Heart left ventricle (tissue), 13 donors: ENCODE results near the gene USP17L27.
"Not testable (repeated sequence)": the region's sequence is repeated elsewhere in the genome, so short reads cannot be mapped to it uniquely, and the experiment has no call there.

Experiments used
- CTCF ChIP-seq, 12 donors: fragments of 200-600 bp; sonication (generic) in 4 of 12; IDR thresholded peaks; one replicate each; pipeline versions ENCODE4 v1.5.0 to v1.8.0; 2018 to 2022; ENCODE audit warnings: antibody characterized with exemption in 12 of 12, mild to moderate bottlenecking in 5 of 12
- POLR2A ChIP-seq, 2 donors: fragments of 450-650 bp; IDR thresholded peaks; one replicate each; pipeline ENCODE4 v1.6.1; 2017; ENCODE audit warnings: antibody characterized with exemption in 2 of 2, mild to moderate bottlenecking in 2 of 2, moderate library complexity in 2 of 2
- donor health status: ischemic (EF 13 %, LVEDD 7.1; RV severe dilation, severe dysfunction).
- donor health status: DM: no; HTN: yes; CAD: no.
- donor health status: DM: no; HTN: no; CAD: no.
- donor health status: ischemic (EF 25% LVEDD 6.9; RV normal size, moderate dysfunction).
- donor health status: ischemic (EF 25% LVEDD 5.7; RV mildly dilated, moderate dysfunction).
- donor health status: ischemic (EF 35%, LVEDD 5.7; RV mildly dilated, moderate dysfunction).
- donor health status: nonischemic (EF 11% LVEDD 7.7; RV severe dilation, severe dysfunction).
- donor health status: DM: yes; HTN: yes; CAD: no.
- donor health status: PGD.
- donor health status: ischemic (EF 29% LVEDD 5.4; RV normal size, mild dysfunction).
- donor health status: nonischemic (EF 23%, LVEDD 6.1; RV moderate dilation, normal function).

- TF ChIP-seq CTCF, POLR2A (IDR thresholded peaks at IDR 0.05): not testable (repeated sequence)
Measured at GRCh38 chr4:9334358-9334757, 9.6 kb upstream of the USP17L27 start, which contains the start of gene USP17L26.
